CD14-positive monocyte (primary cell): Measurements from ENCODE around the gene CYP1A1. TPM values are rescaled to one million over a fixed set of nuclear protein-coding genes. Genes with fewer than 3 reads are reported as not detected.
"Not testable (repeated sequence)": the region's sequence is repeated elsewhere in the genome, so short reads cannot be mapped to it uniquely, and the experiment has no call there.

Source experiments
- DNase-seq, 3 donors: peaks; one replicate each; pipeline ENCODE4 v3.0.0-alpha.2; 2011 to 2022
- H2AFZ ChIP-seq: 2 replicates; pipeline ENCODE4 v1.6.0; 2012; ENCODE audit warnings: mild to moderate bottlenecking, low read depth, low read length, inconsistent platforms; ENCODE audit not compliant: insufficient read depth, poor library complexity, severe bottlenecking
- H3K27ac ChIP-seq, 2 donors: 1 replicate in 1 of 2; 2 replicates in 1 of 2; pipeline ENCODE4 v1.5.1; 2012 to 2013; ENCODE audit warnings: low read length in 2 of 2, control low read depth in 1 of 2, inconsistent platforms in 1 of 2, low read depth in 1 of 2, mild to moderate bottlenecking in 1 of 2
- H3K27me3 ChIP-seq, 2 donors: one replicate each; pipeline versions ENCODE4 v1.6.0 to v1.6.1; 2011 to 2013; ENCODE audit warnings: low read length in 2 of 2; ENCODE audit not compliant: control insufficient read depth in 2 of 2, insufficient read depth in 2 of 2
- H3K36me3 ChIP-seq, 2 donors: replicated peaks in 1 of 2; 1 replicate in 1 of 2; 2 replicates in 1 of 2; pipeline versions ENCODE4 v1.5.1 to v1.6.1; 2012 to 2013; ENCODE audit warnings: low read length in 2 of 2, control low read depth in 1 of 2, inconsistent platforms in 1 of 2, mild to moderate bottlenecking in 1 of 2; ENCODE audit not compliant: insufficient read depth in 2 of 2, control insufficient read depth in 1 of 2
- H3K4me1 ChIP-seq, 2 donors: 1 replicate in 1 of 2; 2 replicates in 1 of 2; pipeline versions ENCODE4 v1.5.1 to v1.6.1; 2012 to 2013; ENCODE audit warnings: low read length in 2 of 2, control low read depth in 1 of 2, inconsistent platforms in 1 of 2, mild to moderate bottlenecking in 1 of 2, moderate library complexity in 1 of 2; ENCODE audit not compliant: insufficient read depth in 2 of 2, control insufficient read depth in 1 of 2
- H3K4me2 ChIP-seq: replicated peaks from 2 replicates; pipeline ENCODE3; 2012; ENCODE audit warnings: low read length, moderate library complexity, mild to moderate bottlenecking; ENCODE audit not compliant: poor library complexity, severe bottlenecking; ENCODE audit errors: extremely low read depth
- H3K4me3 ChIP-seq, 3 experiments: fragments of 200-600 bp in 1 of 3; sonication (generic) in 1 of 3; replicated peaks in 1 of 3; 1 replicate in 2 of 3; 2 replicates in 1 of 3; pipeline ENCODE4 v1.5.1; 2011 to 2013; ENCODE audit warnings: low read length in 3 of 3, mild to moderate bottlenecking in 3 of 3, control low read depth in 2 of 3, low read depth in 2 of 3, inconsistent platforms in 1 of 3, moderate library complexity in 1 of 3
- H3K79me2 ChIP-seq: 2 replicates; pipeline ENCODE4 v1.6.0; 2012; ENCODE audit warnings: mild to moderate bottlenecking, control low read depth, inconsistent platforms, low read length, moderate library complexity; ENCODE audit not compliant: insufficient read depth
- H3K9ac ChIP-seq: 2 replicates; pipeline ENCODE4 v1.6.0; 2017; ENCODE audit warnings: low read length, mild to moderate bottlenecking; ENCODE audit not compliant: insufficient read depth, poor library complexity, severe bottlenecking
- H3K9me3 ChIP-seq, 2 donors: replicated peaks in 1 of 2; 1 replicate in 1 of 2; 2 replicates in 1 of 2; pipeline versions ENCODE4 v1.5.1 to v1.6.1; 2012 to 2013; ENCODE audit warnings: low read length in 2 of 2, control low read depth in 1 of 2; ENCODE audit not compliant: control insufficient read depth in 1 of 2, insufficient read depth in 1 of 2
- H4K20me1 ChIP-seq: 2 replicates; pipeline ENCODE4 v1.6.0; 2012; ENCODE audit warnings: mild to moderate bottlenecking, low read length, control low read depth, moderate library complexity; ENCODE audit not compliant: insufficient read depth
- H3K27ac Mint-ChIP-seq, 7 donors: one replicate each; pipeline ENCODE4 v1.8.0; 2020; ENCODE audit warnings: mild to moderate bottlenecking in 7 of 7, mixed read lengths in 7 of 7, moderate library complexity in 6 of 7, inconsistent platforms in 2 of 7
- H3K27me3 Mint-ChIP-seq, 3 donors: one replicate each; pipeline ENCODE4 v1.8.0; 2021 to 2022; ENCODE audit warnings: low read depth in 3 of 3, mild to moderate bottlenecking in 3 of 3, mixed read lengths in 3 of 3, moderate library complexity in 3 of 3, inconsistent platforms in 1 of 3
- H3K36me3 Mint-ChIP-seq, 2 donors: one replicate each; pipeline ENCODE4 v1.8.0; 2020; ENCODE audit warnings: mixed read lengths in 2 of 2, inconsistent platforms in 1 of 2, mild to moderate bottlenecking in 1 of 2
- H3K4me1 Mint-ChIP-seq: one replicate; pipeline ENCODE4 v1.8.0; 2020; ENCODE audit warnings: mild to moderate bottlenecking, mixed read lengths
- H3K4me3 Mint-ChIP-seq, 2 donors: one replicate each; pipeline ENCODE4 v1.8.0; 2020; ENCODE audit warnings: mild to moderate bottlenecking in 2 of 2, mixed read lengths in 2 of 2, moderate library complexity in 1 of 2
- H3K9me3 Mint-ChIP-seq, 7 donors: one replicate each; pipeline ENCODE4 v1.8.0; 2020 to 2022; ENCODE audit warnings: mixed read lengths in 7 of 7, mild to moderate bottlenecking in 6 of 7, moderate library complexity in 6 of 7, inconsistent platforms in 2 of 7
- CTCF ChIP-seq: fragments of 200-600 bp; IDR thresholded peaks from one replicate; pipeline ENCODE4 v1.8.0; 2022; ENCODE audit warnings: antibody characterized with exemption, mild to moderate bottlenecking
- WGBS: methylation state at CpG from one replicate; pipeline ENCODE4 v1.1.5; 2013; ENCODE audit warnings: missing lambda C conversion rate; ENCODE audit not compliant: insufficient coverage; 5-methylcytosine and 5-hydroxymethylcytosine counted together
- intact Hi-C, 2 donors: fragments of 100-400 bp; cut with micrococcal nuclease; formaldehyde crosslinking; loops; one replicate each; pipeline versions ENCODE4 v1.15.0 to v1.15.1; 2023
- polyA plus RNA-seq, 3 donors: library from polyadenylated mRNA; depleted of rRNA in 1 of 3; unstranded in 2 of 3; stranded (reverse) in 1 of 3; fragments of 300-500 nt in 2 of 3; fragments of >200 nt in 1 of 3; fragmentation: Illumina TruSeq in 2 of 3; gene quantifications; 1 replicate in 2 of 3; 2 replicates in 1 of 3; pipeline ENCODE4 v1.2.3, GENCODE V29; 2012 to 2021

The CYP1A1 gene
- polyA plus RNA-seq, 3 donors, result 0.16 TPM; not detected in 2

DNA sequence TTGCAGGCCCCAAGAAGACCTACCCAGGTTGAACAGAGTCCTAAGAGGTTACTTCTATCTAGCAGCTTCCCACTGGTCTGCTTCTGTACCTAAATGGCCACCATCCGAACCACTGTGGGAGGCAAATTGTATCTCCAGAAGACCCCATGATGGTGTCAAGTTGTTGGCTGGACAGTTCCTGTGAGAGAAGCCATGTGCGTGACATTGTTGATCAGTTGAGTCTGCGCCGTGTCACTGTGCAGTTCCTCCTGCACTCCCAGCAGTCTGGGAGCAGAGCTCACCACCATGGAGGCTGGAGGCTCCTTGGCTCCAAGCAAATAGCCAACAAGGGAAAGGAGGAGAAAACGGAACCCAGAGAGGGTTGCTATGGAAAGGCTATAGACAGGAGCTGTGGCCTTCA is 7.5 kb upstream of the CYP1A1 start:
- no peak for DNase-seq
- H3K27me3 Mint-ChIP-seq, result peaks cover 24 to 34% (median 30%) of the 10 kb centered on the region in 3 donors
- no peak overlapping the region for H3K9ac ChIP-seq
- H3K4me2 ChIP-seq, result no peak overlapping the region
- H2AFZ ChIP-seq, result no peak overlapping the region
- no peak overlapping the region for H3K27ac ChIP-seq
- peaks cover 0 to 10% of the 10 kb centered on the region in 2 donors for H3K27me3 ChIP-seq
- no peaks in the 10 kb centered on the region for H3K4me1 ChIP-seq
- H3K79me2 ChIP-seq, result no peaks in the 10 kb centered on the region
- 96% methylated on average over 4 of the region's 5 CpGs for WGBS
- H3K27ac Mint-ChIP-seq, result no peak overlapping the region
- intact Hi-C loops, result no loop called here
- H3K9me3 Mint-ChIP-seq, result peaks cover 0 to 6% (median 3%) of the 10 kb centered on the region in 7 donors
- no peaks in the 10 kb centered on the region for H3K36me3 ChIP-seq
- no peaks in the 10 kb centered on the region for H3K4me1 Mint-ChIP-seq
- no peaks in the 10 kb centered on the region for H3K36me3 Mint-ChIP-seq
- TF ChIP-seq CTCF, result no peak
- H3K4me3 ChIP-seq, result no peak overlapping the region
- peaks cover 0 to under 1% of the 10 kb centered on the region in 2 donors for H3K9me3 ChIP-seq
- no peak overlapping the region for H3K4me3 Mint-ChIP-seq
- no peaks in the 10 kb centered on the region for H4K20me1 ChIP-seq

DNA sequence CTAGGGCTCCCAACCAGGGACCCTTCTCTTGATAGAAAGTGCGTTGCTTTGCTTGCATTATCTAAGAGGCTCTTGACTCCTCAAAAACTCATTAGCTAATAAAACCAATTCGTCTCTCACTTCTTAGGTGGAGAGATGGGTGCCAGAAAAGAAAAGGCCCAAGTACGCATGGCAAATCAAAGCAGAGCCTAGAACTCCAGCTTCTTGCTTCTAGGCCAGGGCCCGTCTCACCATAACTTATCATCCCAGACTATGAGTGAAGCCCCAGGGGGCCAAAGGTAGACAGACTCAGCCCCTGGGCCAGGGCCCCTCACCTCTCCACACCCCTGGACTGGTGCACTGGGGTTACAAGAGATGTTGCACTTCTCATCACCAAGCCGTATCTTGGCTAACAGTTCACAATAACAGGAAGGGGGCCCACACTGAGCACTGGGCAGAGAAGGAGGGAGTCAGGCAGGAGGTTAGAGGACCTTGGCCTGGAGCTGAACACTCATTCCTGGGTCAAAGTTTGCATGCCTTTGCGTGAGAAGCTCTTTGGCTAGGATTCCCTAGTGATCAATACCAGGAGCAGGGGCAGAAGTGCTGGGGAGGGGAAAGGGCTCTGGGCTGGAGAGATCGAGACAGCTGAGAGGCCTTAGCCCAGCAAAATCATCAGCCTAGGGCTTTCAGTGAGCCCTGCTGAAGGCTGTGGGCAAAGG is 5.4 kb upstream of the CYP1A1 start:
- peaks cover 11 to 12% of the 10 kb centered on the region in 2 donors for H3K4me1 ChIP-seq
- no peak overlapping the region for H3K4me2 ChIP-seq
- H3K27ac Mint-ChIP-seq, result no peak overlapping the region
- peaks cover 34 to 46% (median 38%) of the 10 kb centered on the region in 3 donors for H3K27me3 Mint-ChIP-seq
- no peak for DNase-seq
- no peaks in the 10 kb centered on the region for H3K79me2 ChIP-seq
- WGBS, result 89% methylated on average over 4 of the region's 7 CpGs
- H3K9ac ChIP-seq, result no peak overlapping the region
- no peak overlapping the region for H3K4me3 Mint-ChIP-seq
- no peaks in the 10 kb centered on the region for H3K36me3 ChIP-seq
- peaks cover 0 to 12% of the 10 kb centered on the region in 2 donors for H3K9me3 ChIP-seq
- H3K36me3 Mint-ChIP-seq, result peaks cover 4% of the 10 kb centered on the region in 2 donors
- intact Hi-C loops, result no loop called here
- H3K27ac ChIP-seq, result no peak overlapping the region
- TF ChIP-seq CTCF, result no peak
- H3K4me1 Mint-ChIP-seq, result peaks cover 7% of the 10 kb centered on the region
- peaks cover 9 to 29% of the 10 kb centered on the region in 2 donors for H3K27me3 ChIP-seq
- H3K9me3 Mint-ChIP-seq, result peaks cover 0 to 9% (median 3%) of the 10 kb centered on the region in 7 donors
- no peak overlapping the region for H2AFZ ChIP-seq
- H3K4me3 ChIP-seq, result no peak overlapping the region
- no peaks in the 10 kb centered on the region for H4K20me1 ChIP-seq

DNA sequence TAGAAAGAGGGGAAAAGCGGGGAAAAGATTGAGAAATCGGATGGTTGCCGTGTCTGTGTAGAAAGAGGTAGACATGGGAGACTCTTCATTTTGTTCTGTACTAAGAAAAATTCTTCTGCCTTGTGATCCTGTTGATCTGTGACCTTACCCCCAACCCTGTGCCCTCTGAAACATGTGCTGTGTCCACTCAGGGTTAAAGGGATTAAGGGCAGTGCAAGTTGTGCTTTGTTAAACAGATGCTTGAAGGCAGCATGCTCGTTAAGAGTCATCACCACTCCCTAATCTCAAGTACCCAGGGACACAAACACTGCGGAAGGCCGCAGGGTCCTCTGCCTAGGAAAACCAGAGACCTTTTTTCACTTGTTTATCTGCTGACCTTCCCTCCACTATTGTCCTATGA is 4.0 kb upstream of the CYP1A1 start:
- Histone ChIP-seq H3K9me3 (peaks cover 4 to 12% of the 10 kb centered on the region in 2 donors), H3K27me3 (peaks cover 22 to 43% of the 10 kb centered on the region in 2 donors), H3K4me1 (peaks cover 13 to 15% of the 10 kb centered on the region in 2 donors)
- H2AFZ ChIP-seq, H3K9me3 Mint-ChIP-seq, H3K4me3 Mint-ChIP-seq, H3K79me2 ChIP-seq, intact Hi-C loops, H3K4me3 ChIP-seq, H3K4me2 ChIP-seq, H3K36me3 Mint-ChIP-seq, DNase-seq, H3K27ac ChIP-seq, H3K36me3 ChIP-seq, H3K27ac Mint-ChIP-seq, H3K9ac ChIP-seq, H4K20me1 ChIP-seq: not testable (repeated sequence)
- WGBS, result no CpG with 5 or more reads among the region's 6 CpGs
- Mint-ChIP-seq H3K27me3 (peaks cover 43 to 57% (median 49%) of the 10 kb centered on the region in 3 donors), H3K4me1 (peaks cover 10% of the 10 kb centered on the region)
